Activated CD4-positive, alpha-beta T cell treated with anti-CD3 and anti-CD28 coated beads, Interleukin-2, amount 50 U/mL, for 1 hour (primary cell): ENCODE measurements around the gene NCEH1.
"Not testable (repeated sequence)": the region's sequence is repeated elsewhere in the genome, so short reads cannot be mapped to it uniquely, and the experiment has no call there.

Experiments used
- DNase-seq: peaks from one replicate; pipeline ENCODE4 v3.0.0-alpha.2; 2020

Gene NCEH1

GRCh38 chr3:172673210-172673679 is 37.6 kb downstream of the NCEH1 start:
- peak; percentile 49 for DNase-seq

- no peak for DNase-seq
Observed at GRCh38 chr3:172669021-172669420, 41.8 kb downstream of the NCEH1 start.

- peak; percentile 76 for DNase-seq
Observed at GRCh38 chr3:172666873-172667694, 43.8 kb downstream of the NCEH1 start.

GRCh38 chr3:172666181-172666872 is 44.5 kb downstream of the NCEH1 start:
- DNase-seq: no peak

GRCh38 chr3:172665510-172665909 is 45.4 kb downstream of the NCEH1 start:
- not testable (repeated sequence) for DNase-seq

GRCh38 chr3:172660421-172660820 is 50.4 kb downstream of the NCEH1 start:
- not testable (repeated sequence) for DNase-seq

- DNase-seq: no peak
Observed at GRCh38 chr3:172659246-172660002, 51.4 kb downstream of the NCEH1 start.

GRCh38 chr3:172658344-172659245 is 52.3 kb downstream of the NCEH1 start:
- no peak for DNase-seq

- no peak for DNase-seq
Observed at GRCh38 chr3:172656602-172657001, 54.3 kb downstream of the NCEH1 start.

GRCh38 chr3:172655388-172655787 is 55.5 kb downstream of the NCEH1 start:
- no peak for DNase-seq

GRCh38 chr3:172654470-172654869 is 56.4 kb downstream of the NCEH1 start:
- no peak for DNase-seq

- DNase-seq: no peak
Observed at GRCh38 chr3:172653004-172653572, 57.8 kb downstream of the NCEH1 start.

GRCh38 chr3:172651936-172652625 is 58.8 kb downstream of the NCEH1 start:
- no peak for DNase-seq

GRCh38 chr3:172649987-172650386 is 60.9 kb downstream of the NCEH1 start:
- DNase-seq: no peak

GRCh38 chr3:172648747-172649146 is 62.1 kb downstream of the NCEH1 start:
- DNase-seq: no peak

GRCh38 chr3:172647823-172648222 is 63.0 kb downstream of the NCEH1 start:
- no peak for DNase-seq

GRCh38 chr3:172647080-172647479 is 63.8 kb downstream of the NCEH1 start:
- no peak for DNase-seq

GRCh38 chr3:172646439-172647015 is 64.3 kb downstream of the NCEH1 start:
- no peak for DNase-seq

- DNase-seq: no peak
Observed at GRCh38 chr3:172644258-172644657, 66.6 kb downstream of the NCEH1 start.

- DNase-seq: no peak
Observed at GRCh38 chr3:172643506-172644179, 67.2 kb downstream of the NCEH1 start.
